ENCODE measurements around the gene SLC30A10. TPM values are rescaled to one million over a fixed set of nuclear protein-coding genes. Genes with fewer than 3 reads are reported as not detected.

SLC30A10 gene
- total RNA-seq, 2 experiments from 2014 or later: not detected

- H3K4me2 ChIP-seq (ENCODE audit: low read length): no peak overlapping the region
- no peaks in the 10 kb centered on the region for H3K4me1 ChIP-seq (ENCODE audit: insufficient read depth, low read length, poor library complexity, severe bottlenecking)
- TF ChIP-seq EZH2phosphoT487 (IDR thresholded peaks at IDR 0.05; ENCODE audit: borderline replicate concordance, low read depth, low read length) (no peak), CTCF (conservative IDR thresholded peaks at IDR 0.05; ENCODE audit: low read length) (no peak)
- ChIA-PET CTCF (ENCODE audit: unreplicated experiment) (no interaction called here), POLR2A (no interaction called here)
- no peaks in the 10 kb centered on the region for H3K9me2 ChIP-seq (ENCODE audit: insufficient read depth, low read length)
- H3K36me3 ChIP-seq (ENCODE audit: insufficient read depth, low read length): no peaks in the 10 kb centered on the region
- H2AFZ ChIP-seq (ENCODE audit: low read length): no peak overlapping the region
- no peaks in the 10 kb centered on the region for H4K20me1 ChIP-seq (ENCODE audit: insufficient read depth, low read length)
- DNase-seq (ENCODE audit: low spot score): no peak
- BruUV-seq (replicated peaks): no TSS peak
- no peaks in the 10 kb centered on the region for H3K79me2 ChIP-seq (ENCODE audit: insufficient read depth, low read depth, low read length)
- intact Hi-C loops (cut with micrococcal nuclease; ENCODE audit: unreplicated experiment): no loop called here
- no peak overlapping the region for H3K4me3 ChIP-seq (ENCODE audit: low read depth, low read length, poor library complexity, severe bottlenecking)
- no peaks in the 10 kb centered on the region for H3K9me3 ChIP-seq (ENCODE audit: low read length)
- H3K27ac ChIP-seq (ENCODE audit: low read depth, low read length, poor library complexity, severe bottlenecking): no peak overlapping the region
These were observed 17.6 kb downstream of the SLC30A10 start for GRCh38 chr1:219910716-219911115.

- no TSS peak for BruUV-seq (replicated peaks)
These were observed 18.9 kb downstream of the SLC30A10 start for GRCh38 chr1:219909476-219909875.

GRCh38 chr1:219908170-219908569, 20.2 kb downstream of the SLC30A10 start:
- H3K4me1 ChIP-seq (ENCODE audit: insufficient read depth, low read length, poor library complexity, severe bottlenecking): no peaks in the 10 kb centered on the region
- POLR2A ChIA-PET: interaction anchor here (0.9 kb wide), 1 partner anchor 122 kb away, joined by 3 read pairs; no protein-coding TSS in a partner anchor
- no TSS peak for BruUV-seq (replicated peaks)

More at GRCh38 chr1:219909476-219909875, 18.9 kb downstream of the SLC30A10 start:
- H4K20me1 ChIP-seq (ENCODE audit: insufficient read depth, low read length): no peaks in the 10 kb centered on the region
- H3K9me2 ChIP-seq (ENCODE audit: insufficient read depth, low read length): no peaks in the 10 kb centered on the region
- H2AFZ ChIP-seq (ENCODE audit: low read length): no peak overlapping the region
- DNase-seq (ENCODE audit: low spot score): no peak
- ChIA-PET CTCF (ENCODE audit: unreplicated experiment) (no interaction called here), POLR2A (no interaction called here)
- H3K4me3 ChIP-seq (ENCODE audit: low read depth, low read length, poor library complexity, severe bottlenecking): no peak overlapping the region
- H3K9me3 ChIP-seq (ENCODE audit: low read length): no peaks in the 10 kb centered on the region
- no peaks in the 10 kb centered on the region for H3K4me1 ChIP-seq (ENCODE audit: insufficient read depth, low read length, poor library complexity, severe bottlenecking)
- intact Hi-C loops (cut with micrococcal nuclease; ENCODE audit: unreplicated experiment): no loop called here
- TF ChIP-seq EZH2phosphoT487 (IDR thresholded peaks at IDR 0.05; ENCODE audit: borderline replicate concordance, low read depth, low read length): no peak
- no peak for TF ChIP-seq CTCF (conservative IDR thresholded peaks at IDR 0.05; ENCODE audit: low read length)
- no peak overlapping the region for H3K4me2 ChIP-seq (ENCODE audit: low read length)
- H3K36me3 ChIP-seq (ENCODE audit: insufficient read depth, low read length): no peaks in the 10 kb centered on the region
- no peak overlapping the region for H3K27ac ChIP-seq (ENCODE audit: low read depth, low read length, poor library complexity, severe bottlenecking)
- H3K79me2 ChIP-seq (ENCODE audit: insufficient read depth, low read depth, low read length): no peaks in the 10 kb centered on the region

More at GRCh38 chr1:219908170-219908569, 20.2 kb downstream of the SLC30A10 start:
- intact Hi-C loops (cut with micrococcal nuclease; ENCODE audit: unreplicated experiment): no loop called here
- H3K79me2 ChIP-seq (ENCODE audit: insufficient read depth, low read depth, low read length): no peaks in the 10 kb centered on the region
- no peaks in the 10 kb centered on the region for H3K9me3 ChIP-seq (ENCODE audit: low read length)
- no peak overlapping the region for H3K4me3 ChIP-seq (ENCODE audit: low read depth, low read length, poor library complexity, severe bottlenecking)
- no peak overlapping the region for H3K27ac ChIP-seq (ENCODE audit: low read depth, low read length, poor library complexity, severe bottlenecking)
- TF ChIP-seq CTCF (conservative IDR thresholded peaks at IDR 0.05; ENCODE audit: low read length): no peak
- no peak for TF ChIP-seq EZH2phosphoT487 (IDR thresholded peaks at IDR 0.05; ENCODE audit: borderline replicate concordance, low read depth, low read length)
- CTCF ChIA-PET (ENCODE audit: unreplicated experiment): no interaction called here
- H3K4me2 ChIP-seq (ENCODE audit: low read length): no peak overlapping the region
- H3K9me2 ChIP-seq (ENCODE audit: insufficient read depth, low read length): no peaks in the 10 kb centered on the region
- no peak for DNase-seq (ENCODE audit: low spot score)
- H4K20me1 ChIP-seq (ENCODE audit: insufficient read depth, low read length): no peaks in the 10 kb centered on the region
- H3K36me3 ChIP-seq (ENCODE audit: insufficient read depth, low read length): no peaks in the 10 kb centered on the region
- H2AFZ ChIP-seq (ENCODE audit: low read length): no peak overlapping the region

All from OCI-LY7 (cell line).